HCT116 (cell line): ENCODE results near the gene RPLP2. TPM values are rescaled to one million over a fixed set of nuclear protein-coding genes. Genes with fewer than 3 reads are reported as not detected.

Experiments used
- ATAC-seq: fragments of 200-7000 bp; cut with Tn5 transposase; 2 replicates; pipeline ENCODE4 v1.9.1; 2020; ENCODE audit warnings: mild to moderate bottlenecking, moderate library complexity
- BruUV-seq: library from RNA; stranded (reverse); fragments of 400-500 nt; replicated peaks from 2 replicates; lab custom pipeline; 2021; lab: Mats Ljungman, UMichigan
- CTCF ChIA-PET: fragments of 300-600 bp; sonication (Branson Sonifier 250); formaldehyde crosslinking; loops from one replicate; lab custom pipeline; 2021; ENCODE audit warnings: antibody characterized with exemption; lab: Charles Lee
- POLR2A ChIA-PET: fragments of 300-600, 350-600 bp; sonication (Branson Sonifier 250); formaldehyde crosslinking; loops from one replicate; lab custom pipeline; 2021; ENCODE audit warnings: antibody characterized with exemption; lab: Charles Lee
- RAD21 ChIA-PET, 2 experiments: fragments of 300-600 bp; sonication (Branson Sonifier 250); formaldehyde crosslinking; loops; one replicate each; lab custom pipeline; 2023; ENCODE audit warnings: low total read pairs in 2 of 2; ENCODE audit not compliant: uncharacterized antibody in 2 of 2, unreplicated experiment in 2 of 2, low non-redundant PET in 1 of 2; lab: Charles Lee
- DNase-seq: peaks from one replicate; pipeline ENCODE4 v3.0.0-alpha.2; 2010; ENCODE audit warnings: low read depth, low spot score
- H2AFZ ChIP-seq: fragments of 200-600 bp; shearing (Covaris generic), sonication (generic); 2 replicates; pipeline ENCODE4 v1.6.1; 2017; ENCODE audit warnings: low read depth, mixed run types, mixed read lengths, antibody characterized with exemption, low read length; ENCODE audit not compliant: poor library complexity, severe bottlenecking
- H3K27ac ChIP-seq: 2 replicates; pipeline ENCODE4 v1.5.1; 2012; ENCODE audit warnings: low read depth, low read length
- H3K27me3 ChIP-seq: fragments of 200-600 bp; sonication (generic); 2 replicates; pipeline ENCODE4 v1.6.1; 2016; ENCODE audit warnings: mixed run types, low read length, mixed read lengths; ENCODE audit not compliant: insufficient read depth
- H3K36me3 ChIP-seq, 2 experiments: fragments of 200-500 bp in 1 of 2; fragments of 200-600 bp in 1 of 2; sonication (Bioruptor generic) in 1 of 2; sonication (generic) in 1 of 2; 2 replicates each; pipeline versions ENCODE4 v1.5.1 to v1.6.1; 2014 to 2016; ENCODE audit warnings: low read length in 2 of 2, inconsistent platforms in 1 of 2, mixed read lengths in 1 of 2, mixed run types in 1 of 2; ENCODE audit not compliant: insufficient read depth in 2 of 2, control insufficient read depth in 1 of 2
- H3K4me1 ChIP-seq, 2 experiments: fragments of 200-600 bp in 1 of 2; sonication (generic) in 1 of 2; 2 replicates each; pipeline versions ENCODE4 v1.5.1 to v1.6.1; 2012 to 2017; ENCODE audit warnings: low read length in 2 of 2, inconsistent platforms in 1 of 2, mild to moderate bottlenecking in 1 of 2, mixed read lengths in 1 of 2, mixed run types in 1 of 2, moderate library complexity in 1 of 2; ENCODE audit not compliant: insufficient read depth in 2 of 2, control insufficient read depth in 1 of 2
- H3K4me2 ChIP-seq: fragments of 200-600 bp; sonication (generic); 2 replicates; pipeline ENCODE4 v1.6.1; 2017; ENCODE audit warnings: mixed run types, low read length, mixed read lengths
- H3K4me3 ChIP-seq, 2 experiments: fragments of 200-600 bp in 1 of 2; sonication (generic) in 1 of 2; replicated peaks in 1 of 2; 2 replicates each; pipeline ENCODE4 v1.5.1; 2011 to 2016; ENCODE audit warnings: low read length in 2 of 2, control low read depth in 1 of 2, low read depth in 1 of 2, mild to moderate bottlenecking in 1 of 2, mixed read lengths in 1 of 2, mixed run types in 1 of 2
- H3K79me2 ChIP-seq: fragments of 200-600 bp; sonication (generic); 2 replicates; pipeline ENCODE4 v1.6.1; 2017; ENCODE audit warnings: mild to moderate bottlenecking, mixed run types, low read length, moderate library complexity, mixed read lengths; ENCODE audit not compliant: insufficient read depth
- H3K9ac ChIP-seq: fragments of 200-600 bp; sonication (generic); 2 replicates; pipeline ENCODE4 v1.6.1; 2016; ENCODE audit warnings: low read length, mixed read lengths
- H3K9me2 ChIP-seq: fragments of 200-600 bp; sonication (generic), shearing (Covaris generic); 2 replicates; pipeline ENCODE4 v1.6.1; 2017; ENCODE audit warnings: mixed run types, mild to moderate bottlenecking, moderate library complexity; ENCODE audit not compliant: insufficient read depth
- H3K9me3 ChIP-seq, 2 experiments: fragments of 200-500 bp in 1 of 2; fragments of 200-600 bp in 1 of 2; sonication (Bioruptor generic) in 1 of 2; sonication (generic) in 1 of 2; 2 replicates each; pipeline ENCODE4 v1.6.1; 2014 to 2017; ENCODE audit warnings: low read length in 2 of 2, mixed read lengths in 2 of 2, inconsistent platforms in 1 of 2, low read depth in 1 of 2, mild to moderate bottlenecking in 1 of 2, mixed run types in 1 of 2, moderate library complexity in 1 of 2; ENCODE audit not compliant: control insufficient read depth in 1 of 2, insufficient read depth in 1 of 2
- H4K20me1 ChIP-seq: fragments of 200-600 bp; sonication (generic), shearing (Covaris generic); 2 replicates; pipeline ENCODE4 v1.6.1; 2017; ENCODE audit warnings: mixed run types, mild to moderate bottlenecking, moderate library complexity; ENCODE audit not compliant: insufficient read depth
- CBX3 ChIP-seq: IDR thresholded peaks from 2 replicates; pipeline ENCODE4 v1.6.1; 2012; ENCODE audit warnings: low read depth
- CEBPB ChIP-seq: IDR thresholded peaks from 2 replicates; pipeline ENCODE4 v1.6.1; 2012; ENCODE audit warnings: low read depth
- EGR1 ChIP-seq: IDR thresholded peaks from 2 replicates; pipeline ENCODE4 v1.6.1; 2012; ENCODE audit warnings: low read depth
- ELF1 ChIP-seq: IDR thresholded peaks from 2 replicates; pipeline ENCODE4 v1.6.1; 2012; ENCODE audit warnings: low read depth, borderline replicate concordance
- EZH2 ChIP-seq: fragments of 200-600 bp; sonication (generic); IDR thresholded peaks from 2 replicates; pipeline ENCODE4 v1.6.1; 2017; ENCODE audit warnings: antibody characterized with exemption, mixed run types
- EZH2phosphoT487 ChIP-seq: fragments of 200-600 bp; IDR thresholded peaks from 2 replicates; pipeline ENCODE4 v1.6.1; 2018; ENCODE audit warnings: antibody characterized with exemption, borderline replicate concordance
- FOSL1 ChIP-seq: IDR thresholded peaks from 2 replicates; pipeline ENCODE4 v1.6.1; 2012; ENCODE audit warnings: low read depth
- JUND ChIP-seq: IDR thresholded peaks from 2 replicates; pipeline ENCODE4 v1.6.1; 2012
- POLR2A ChIP-seq: IDR thresholded peaks from 2 replicates; pipeline ENCODE4 v1.7.0; 2011; ENCODE audit warnings: borderline replicate concordance; ENCODE audit not compliant: insufficient read depth, insufficient read length; ENCODE audit errors: extremely low read depth
- POLR2AphosphoS5 ChIP-seq: IDR thresholded peaks from 2 replicates; pipeline ENCODE4 v1.6.1; 2011; ENCODE audit warnings: mild to moderate bottlenecking, low read depth, low read length, moderate library complexity
- RAD21 ChIP-seq: IDR thresholded peaks from 2 replicates; pipeline ENCODE4 v1.6.1; 2012; ENCODE audit warnings: low read depth, mild to moderate bottlenecking
- SIN3A ChIP-seq: IDR thresholded peaks from 2 replicates; pipeline ENCODE4 v1.6.1; 2012; ENCODE audit warnings: low read depth
- SRF ChIP-seq: IDR thresholded peaks from 2 replicates; pipeline ENCODE4 v1.6.1; 2012; ENCODE audit warnings: low read depth
- TCF7L2 ChIP-seq: IDR thresholded peaks from 2 replicates; pipeline ENCODE4 v1.7.0; 2011; ENCODE audit warnings: borderline replicate concordance, inconsistent platforms; ENCODE audit not compliant: insufficient read depth, insufficient read length; ENCODE audit errors: extremely low read depth
- YY1 ChIP-seq: IDR thresholded peaks from 2 replicates; pipeline ENCODE4 v1.6.1; 2011; ENCODE audit warnings: low read length, low read depth, moderate library complexity, mild to moderate bottlenecking; ENCODE audit not compliant: insufficient replicate concordance; ENCODE audit errors: extremely low read depth
- ZFX ChIP-seq: fragments of 450-650 bp; IDR thresholded peaks from 2 replicates; pipeline ENCODE4 v1.6.1; 2017
- ZNF274 ChIP-seq: fragments of 200-500 bp; sonication (Bioruptor generic); IDR thresholded peaks from 2 replicates; pipeline ENCODE4 v1.6.1; 2014; ENCODE audit warnings: mild to moderate bottlenecking, low read depth, low read length, inconsistent platforms
- intact Hi-C: fragments of 100-400 bp; cut with micrococcal nuclease; formaldehyde crosslinking; loops from 2 replicates; pipeline ENCODE4 v1.10.0; 2022
- total RNA-seq: library from RNA; stranded (reverse); gene quantifications from one replicate; pipeline ENCODE4 v1.2.1, GENCODE V29; 2021; ENCODE audit not compliant: unreplicated experiment
- TF ChIP-seq, protein P1 (sequence below): IDR thresholded peaks from 2 replicates; pipeline ENCODE4 v1.6.1; 2012; ENCODE audit warnings: low read depth
- TF ChIP-seq, protein P2 (sequence below): IDR thresholded peaks from 2 replicates; pipeline ENCODE4 v1.6.1; 2012
- TF ChIP-seq, protein P3 (sequence below): IDR thresholded peaks from 2 replicates; pipeline ENCODE4 v1.6.1; 2011; ENCODE audit warnings: mild to moderate bottlenecking, low read length, moderate library complexity; ENCODE audit not compliant: insufficient replicate concordance; ENCODE audit errors: extremely low read depth

The RPLP2 gene
- total RNA-seq, 1 experiment from 2014 or later, result 3,615 TPM

DNA sequence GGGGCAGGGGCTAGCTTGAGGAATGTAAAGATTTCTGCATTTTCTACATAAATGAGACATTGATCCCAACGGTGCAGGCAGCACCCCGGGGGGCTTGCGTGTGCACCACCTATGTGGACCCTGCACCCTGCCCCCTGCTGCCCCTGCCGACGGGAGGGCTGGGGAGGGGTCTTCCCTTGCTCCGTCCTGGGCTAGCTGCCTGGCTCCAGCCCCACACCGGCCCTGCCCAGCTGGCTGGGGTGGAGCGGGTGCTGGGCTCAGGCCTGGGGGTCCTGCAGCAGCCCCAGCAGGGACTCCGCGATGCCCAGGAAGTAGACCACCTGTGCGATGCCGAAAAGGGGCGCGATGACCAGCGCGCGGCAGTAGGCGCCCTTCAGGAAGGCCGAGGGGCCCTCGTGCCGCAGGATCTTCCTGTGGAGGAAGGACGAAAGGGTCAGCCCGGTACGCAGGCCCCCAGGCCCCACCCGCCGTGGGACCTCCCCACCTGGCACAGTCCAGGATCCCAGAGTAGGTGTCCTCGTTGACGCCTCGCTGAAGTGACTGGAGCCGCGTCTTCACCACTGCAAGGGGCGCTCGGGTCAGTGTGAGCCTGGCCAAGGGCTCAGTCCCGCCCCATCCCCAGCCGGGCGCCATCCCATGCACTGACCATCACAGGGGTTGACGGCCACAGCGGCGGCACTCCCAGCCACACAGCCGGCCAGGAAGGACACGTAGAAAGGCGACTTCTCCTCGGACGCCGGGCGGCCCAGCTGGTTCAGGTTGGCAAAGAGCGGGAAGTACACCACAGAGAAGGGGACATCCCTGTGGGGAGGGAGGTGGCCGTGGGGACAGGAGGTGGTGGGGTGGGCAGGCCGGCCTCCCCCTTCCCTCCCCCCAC lies 17.9 kb upstream of the RPLP2 start:
- Histone ChIP-seq H4K20me1 (no peaks in the 10 kb centered on the region), H3K9ac (no peak overlapping the region), H3K4me1 (peaks cover 16 to 42% of the 10 kb centered on the region in 2 experiments), H3K9me3 (no peaks in the 10 kb centered on the region), H3K9me2 (no peaks in the 10 kb centered on the region), H2AFZ (no peak overlapping the region), H3K4me3 (no peak overlapping the region), H3K4me2 (no peak overlapping the region), H3K27me3 (no peaks in the 10 kb centered on the region), H3K27ac (no peak overlapping the region; the same call in 1 of the 2 replicates), H3K36me3 (peaks cover 0 to 4% of the 10 kb centered on the region in 2 experiments; a peak in 1 of 4 replicates), H3K79me2 (peaks cover 21% of the 10 kb centered on the region)
- ChIA-PET CTCF (no interaction called here), POLR2A (no interaction called here), RAD21 (no interaction called here)
- TF ChIP-seq, protein P1, sequence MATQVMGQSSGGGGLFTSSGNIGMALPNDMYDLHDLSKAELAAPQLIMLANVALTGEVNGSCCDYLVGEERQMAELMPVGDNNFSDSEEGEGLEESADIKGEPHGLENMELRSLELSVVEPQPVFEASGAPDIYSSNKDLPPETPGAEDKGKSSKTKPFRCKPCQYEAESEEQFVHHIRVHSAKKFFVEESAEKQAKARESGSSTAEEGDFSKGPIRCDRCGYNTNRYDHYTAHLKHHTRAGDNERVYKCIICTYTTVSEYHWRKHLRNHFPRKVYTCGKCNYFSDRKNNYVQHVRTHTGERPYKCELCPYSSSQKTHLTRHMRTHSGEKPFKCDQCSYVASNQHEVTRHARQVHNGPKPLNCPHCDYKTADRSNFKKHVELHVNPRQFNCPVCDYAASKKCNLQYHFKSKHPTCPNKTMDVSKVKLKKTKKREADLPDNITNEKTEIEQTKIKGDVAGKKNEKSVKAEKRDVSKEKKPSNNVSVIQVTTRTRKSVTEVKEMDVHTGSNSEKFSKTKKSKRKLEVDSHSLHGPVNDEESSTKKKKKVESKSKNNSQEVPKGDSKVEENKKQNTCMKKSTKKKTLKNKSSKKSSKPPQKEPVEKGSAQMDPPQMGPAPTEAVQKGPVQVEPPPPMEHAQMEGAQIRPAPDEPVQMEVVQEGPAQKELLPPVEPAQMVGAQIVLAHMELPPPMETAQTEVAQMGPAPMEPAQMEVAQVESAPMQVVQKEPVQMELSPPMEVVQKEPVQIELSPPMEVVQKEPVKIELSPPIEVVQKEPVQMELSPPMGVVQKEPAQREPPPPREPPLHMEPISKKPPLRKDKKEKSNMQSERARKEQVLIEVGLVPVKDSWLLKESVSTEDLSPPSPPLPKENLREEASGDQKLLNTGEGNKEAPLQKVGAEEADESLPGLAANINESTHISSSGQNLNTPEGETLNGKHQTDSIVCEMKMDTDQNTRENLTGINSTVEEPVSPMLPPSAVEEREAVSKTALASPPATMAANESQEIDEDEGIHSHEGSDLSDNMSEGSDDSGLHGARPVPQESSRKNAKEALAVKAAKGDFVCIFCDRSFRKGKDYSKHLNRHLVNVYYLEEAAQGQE, result no peak
- TF ChIP-seq, protein P2, sequence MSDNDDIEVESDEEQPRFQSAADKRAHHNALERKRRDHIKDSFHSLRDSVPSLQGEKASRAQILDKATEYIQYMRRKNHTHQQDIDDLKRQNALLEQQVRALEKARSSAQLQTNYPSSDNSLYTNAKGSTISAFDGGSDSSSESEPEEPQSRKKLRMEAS, result no peak
- TF ChIP-seq JUND (no peak), ZFX (no peak), ELF1 (no peak), EGR1 (no peak), CEBPB (no peak), RAD21 (no peak), ZNF274 (no peak), SIN3A (no peak), YY1 (no peak), FOSL1 (no peak), TCF7L2 (no peak), POLR2A (no peak), POLR2AphosphoS5 (no peak), SRF (no peak), CBX3 (no peak), EZH2 (no peak), EZH2phosphoT487 (no peak)
- TF ChIP-seq, protein P3, sequence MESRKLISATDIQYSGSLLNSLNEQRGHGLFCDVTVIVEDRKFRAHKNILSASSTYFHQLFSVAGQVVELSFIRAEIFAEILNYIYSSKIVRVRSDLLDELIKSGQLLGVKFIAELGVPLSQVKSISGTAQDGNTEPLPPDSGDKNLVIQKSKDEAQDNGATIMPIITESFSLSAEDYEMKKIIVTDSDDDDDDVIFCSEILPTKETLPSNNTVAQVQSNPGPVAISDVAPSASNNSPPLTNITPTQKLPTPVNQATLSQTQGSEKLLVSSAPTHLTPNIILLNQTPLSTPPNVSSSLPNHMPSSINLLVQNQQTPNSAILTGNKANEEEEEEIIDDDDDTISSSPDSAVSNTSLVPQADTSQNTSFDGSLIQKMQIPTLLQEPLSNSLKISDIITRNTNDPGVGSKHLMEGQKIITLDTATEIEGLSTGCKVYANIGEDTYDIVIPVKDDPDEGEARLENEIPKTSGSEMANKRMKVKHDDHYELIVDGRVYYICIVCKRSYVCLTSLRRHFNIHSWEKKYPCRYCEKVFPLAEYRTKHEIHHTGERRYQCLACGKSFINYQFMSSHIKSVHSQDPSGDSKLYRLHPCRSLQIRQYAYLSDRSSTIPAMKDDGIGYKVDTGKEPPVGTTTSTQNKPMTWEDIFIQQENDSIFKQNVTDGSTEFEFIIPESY, result no peak
- no peak for DNase-seq
- no peak for ATAC-seq
- BruUV-seq, result no TSS peak
- intact Hi-C loops, result no loop called here
